ACC112 (cell line): Measurements from ENCODE around the gene KDM4B.
"Not testable (repeated sequence)": the region's sequence is repeated elsewhere in the genome, so short reads cannot be mapped to it uniquely, and the experiment has no call there.

ENCODE experiments used
- H2AFZ ChIP-seq: fragments of 200-600 bp; sonication (generic); one replicate; pipeline ENCODE4 v1.6.0; 2017; ENCODE audit warnings: antibody characterized with exemption, low read length; ENCODE audit not compliant: unreplicated experiment
- H3K27ac ChIP-seq: fragments of 200-600 bp; sonication (generic); 2 replicates; pipeline ENCODE4 v1.5.1; 2014; ENCODE audit warnings: low read depth, mild to moderate bottlenecking, antibody characterized with exemption, low read length, moderate library complexity
- H3K27me3 ChIP-seq: fragments of 200-600 bp; sonication (generic); 2 replicates; pipeline ENCODE4 v1.6.1; 2014; ENCODE audit warnings: mild to moderate bottlenecking, antibody characterized with exemption, low read length, moderate library complexity, mixed read lengths; ENCODE audit not compliant: insufficient read depth
- H3K36me3 ChIP-seq: fragments of 200-600 bp; sonication (generic); 2 replicates; pipeline ENCODE4 v1.6.1; 2016; ENCODE audit warnings: mild to moderate bottlenecking, antibody characterized with exemption, low read length, moderate library complexity, mixed read lengths; ENCODE audit not compliant: insufficient read depth
- H3K4me1 ChIP-seq: fragments of 200-600 bp; sonication (generic); one replicate; pipeline ENCODE4 v1.6.1; 2016; ENCODE audit warnings: low read length, mixed read lengths; ENCODE audit not compliant: insufficient read depth, unreplicated experiment, control insufficient read depth
- H3K4me3 ChIP-seq: fragments of 200-600 bp; sonication (generic); 2 replicates; pipeline ENCODE4 v1.5.1; 2014; ENCODE audit warnings: mild to moderate bottlenecking, low read depth, low read length
- H3K79me2 ChIP-seq: fragments of 200-600 bp; sonication (generic); one replicate; pipeline ENCODE4 v1.6.0; 2016; ENCODE audit warnings: low read length; ENCODE audit not compliant: control insufficient read depth, unreplicated experiment, insufficient read depth

The KDM4B gene

GRCh38 chr19:4968462-4969291 is at the start of gene KDM4B:
KDM4B (plus strand) TSS chr19:4969113; CDS start chr19:5032891, 63,778 bp downstream.
- H2AFZ ChIP-seq, result peak within 1 kb of the TSS; percentile 9
- H3K36me3 ChIP-seq, result no peaks in the 10 kb centered on the region
- peak within 1 kb of the TSS; percentile 55 for H3K27ac ChIP-seq
- peaks cover 46% of the 10 kb centered on the region for H3K79me2 ChIP-seq
- H3K27me3 ChIP-seq, result no peaks in the 10 kb centered on the region
- peak within 1 kb of the TSS; percentile 85 for H3K4me3 ChIP-seq
- H3K4me1 ChIP-seq, result peaks cover 25% of the 10 kb centered on the region

- no peak overlapping the region for H3K27ac ChIP-seq
- no peak overlapping the region for H3K4me3 ChIP-seq
- no peaks in the 10 kb centered on the region for H3K36me3 ChIP-seq
- no peak overlapping the region for H2AFZ ChIP-seq
- H3K79me2 ChIP-seq, result peaks cover 55% of the 10 kb centered on the region
- H3K4me1 ChIP-seq, result peaks cover 4% of the 10 kb centered on the region
- H3K27me3 ChIP-seq, result no peaks in the 10 kb centered on the region
Measured at GRCh38 chr19:4922530-4923275, 46.2 kb upstream of the KDM4B start.

GRCh38 chr19:4923276-4923747 is 45.6 kb upstream of the KDM4B start:
- peaks cover 6% of the 10 kb centered on the region for H3K4me1 ChIP-seq
- H2AFZ ChIP-seq, result no peak overlapping the region
- H3K27ac ChIP-seq, result no peak overlapping the region
- no peaks in the 10 kb centered on the region for H3K36me3 ChIP-seq
- no peaks in the 10 kb centered on the region for H3K27me3 ChIP-seq
- H3K4me3 ChIP-seq, result no peak overlapping the region
- peaks cover 57% of the 10 kb centered on the region for H3K79me2 ChIP-seq

- peaks cover 13% of the 10 kb centered on the region for H3K4me1 ChIP-seq
- H3K79me2 ChIP-seq, result peaks cover 31% of the 10 kb centered on the region
- H3K27me3 ChIP-seq, result no peaks in the 10 kb centered on the region
- H3K36me3 ChIP-seq, result peaks cover 6% of the 10 kb centered on the region; the same call in 1 of the 2 replicates
- H3K27ac ChIP-seq, result no peak overlapping the region
- no peak overlapping the region for H3K4me3 ChIP-seq
- no peak overlapping the region for H2AFZ ChIP-seq
Measured at GRCh38 chr19:4929186-4929585, 39.7 kb upstream of the KDM4B start.

- Histone ChIP-seq H3K4me1 (peaks cover 13% of the 10 kb centered on the region), H3K4me3 (no peak overlapping the region), H2AFZ (no peak overlapping the region), H3K79me2 (peaks cover 28% of the 10 kb centered on the region), H3K27ac (no peak overlapping the region), H3K27me3 (no peaks in the 10 kb centered on the region), H3K36me3 (peaks cover 6% of the 10 kb centered on the region; the same call in 1 of the 2 replicates)
Measured at GRCh38 chr19:4930664-4931063, 38.2 kb upstream of the KDM4B start.

DNA sequence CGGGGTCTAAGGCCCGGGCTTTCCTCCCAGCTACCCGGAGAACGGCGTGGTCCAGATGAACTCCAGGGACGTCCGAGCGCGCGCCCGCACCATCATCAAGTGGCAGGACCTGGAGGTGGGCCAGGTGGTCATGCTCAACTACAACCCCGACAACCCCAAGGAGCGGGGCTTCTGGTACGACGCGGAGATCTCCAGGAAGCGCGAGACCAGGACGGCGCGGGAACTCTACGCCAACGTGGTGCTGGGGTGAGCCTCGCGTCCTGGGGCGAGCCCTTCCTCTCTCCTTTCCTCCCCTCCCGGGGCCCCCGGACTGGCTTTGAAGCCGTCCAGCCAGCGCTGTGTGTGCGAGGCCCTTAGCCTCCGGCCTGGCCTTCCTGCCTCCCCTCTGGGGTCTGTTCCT is 36.2 kb upstream of the KDM4B start:
- Histone ChIP-seq H2AFZ (no peak overlapping the region), H3K36me3 (peaks cover 6% of the 10 kb centered on the region; the same call in 1 of the 2 replicates), H3K4me3 (no peak overlapping the region), H3K27ac (no peak overlapping the region), H3K79me2 (peaks cover 19% of the 10 kb centered on the region), H3K27me3 (no peaks in the 10 kb centered on the region), H3K4me1 (peaks cover 8% of the 10 kb centered on the region)

GRCh38 chr19:4933528-4933927 is 35.4 kb upstream of the KDM4B start:
- H3K79me2 ChIP-seq, result peaks cover 11% of the 10 kb centered on the region

GRCh38 chr19:4935444-4935843 is 33.5 kb upstream of the KDM4B start:
- no peaks in the 10 kb centered on the region for H3K4me1 ChIP-seq
- H3K36me3 ChIP-seq, result peaks cover 6% of the 10 kb centered on the region; the same call in 1 of the 2 replicates
- peaks cover 6% of the 10 kb centered on the region for H3K79me2 ChIP-seq

More at GRCh38 chr19:4933528-4933927, 35.4 kb upstream of the KDM4B start:
- Histone ChIP-seq H3K27ac (no peak overlapping the region), H3K4me1 (peaks cover 5% of the 10 kb centered on the region), H3K4me3 (no peak overlapping the region), H2AFZ (no peak overlapping the region), H3K36me3 (peaks cover 6% of the 10 kb centered on the region; the same call in 1 of the 2 replicates), H3K27me3 (no peaks in the 10 kb centered on the region)

GRCh38 chr19:4937060-4937459 is 31.9 kb upstream of the KDM4B start:
- no peak overlapping the region for H2AFZ ChIP-seq
- H3K4me3 ChIP-seq, result no peak overlapping the region
- H3K4me1 ChIP-seq, result no peaks in the 10 kb centered on the region
- peaks cover 6% of the 10 kb centered on the region; the same call in 1 of the 2 replicates for H3K36me3 ChIP-seq
- H3K79me2 ChIP-seq, result peaks cover 6% of the 10 kb centered on the region
- no peaks in the 10 kb centered on the region for H3K27me3 ChIP-seq
- H3K27ac ChIP-seq, result no peak overlapping the region

More at GRCh38 chr19:4935444-4935843, 33.5 kb upstream of the KDM4B start:
- H3K27ac ChIP-seq, result no peak overlapping the region
- H3K4me3 ChIP-seq, result no peak overlapping the region
- H3K27me3 ChIP-seq, result no peaks in the 10 kb centered on the region
- H2AFZ ChIP-seq, result no peak overlapping the region

- H3K4me1 ChIP-seq, H3K4me3 ChIP-seq, H3K36me3 ChIP-seq, H3K79me2 ChIP-seq, H3K27me3 ChIP-seq, H2AFZ ChIP-seq, H3K27ac ChIP-seq: not testable (repeated sequence)
Measured at GRCh38 chr19:4938461-4938860, 30.5 kb upstream of the KDM4B start.
